Measurements from ENCODE around the gene CDH20. TPM values are rescaled to one million over a fixed set of nuclear protein-coding genes. Genes with fewer than 3 reads are reported as not detected.

The CDH20 gene
- total and polyA plus RNA-seq, 2 of the 13 experiments (the other 11 are each of a cell fraction or from before 2014, with no cell fraction given) = not detected

DNA sequence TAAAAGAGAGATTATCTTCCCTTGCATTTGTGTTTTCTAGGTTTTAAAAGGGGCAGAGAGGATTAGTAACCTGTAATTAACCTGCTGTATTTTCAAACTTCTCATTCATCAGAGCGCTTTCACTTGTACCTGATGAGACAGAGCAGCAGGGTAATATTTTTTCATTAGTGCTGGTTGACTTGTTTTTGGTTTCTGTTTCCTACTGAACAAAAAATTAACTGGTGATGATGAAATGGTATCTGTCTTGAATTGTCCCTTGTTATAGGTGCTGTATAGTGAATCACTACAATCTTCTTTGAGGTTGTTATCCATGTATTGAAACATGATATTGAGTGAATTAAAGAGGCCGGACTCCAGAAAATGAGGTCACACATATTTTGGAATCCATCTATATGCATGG, 37.9 kb downstream of the CDH20 start:
- H3K4me2 ChIP-seq (ENCODE audit: low read depth, low read length) = no peak overlapping the region
- H3K4me3 ChIP-seq (replicated peaks in 1 of 3; ENCODE audit: insufficient read depth in 1 of 3, low read depth in 2 of 3, low read length in 3 of 3) = no peak overlapping the region
- FAIRE-seq (no peak), ATAC-seq (no peak), DNase-seq (ENCODE audit: low spot score) (no peak)
- H3K36me3 ChIP-seq (replicated peaks in 1 of 2; ENCODE audit: control insufficient read depth in 1 of 2, insufficient read depth in 2 of 2, low read length in 2 of 2) = no peaks in the 10 kb centered on the region
- intact Hi-C loops (cut with micrococcal nuclease; ENCODE audit: unreplicated experiment) (no loop called here), in situ Hi-C loops (cut with HindIII; ENCODE audit: extremely low pct_ligation_motif_present, low pct_unique_long_range_greater_than_20kb) (no loop called here)
- no peaks in the 10 kb centered on the region for H3K79me2 ChIP-seq (ENCODE audit: insufficient read depth, low read length)
- H3K9me3 ChIP-seq (ENCODE audit: low read length) = no peaks in the 10 kb centered on the region
- H3K27ac ChIP-seq (ENCODE audit: extremely low read length, insufficient read depth, low read length) = no peak overlapping the region
- ChIA-PET POLR2A (no interaction called here), CTCF (ENCODE audit: low intra/inter-chr PET ratio, low total read pairs) (no interaction called here)
- TF ChIP-seq RBM22 (optimal IDR thresholded peaks at IDR 0.05; ENCODE audit: low read length) = no peak
- no peak for TF ChIP-seq FOXP4 (CRISPR knock-in tag; IDR thresholded peaks at IDR 0.05)
- no peak for TF ChIP-seq LBX2 (CRISPR knock-in tag; IDR thresholded peaks at IDR 0.05; ENCODE audit: borderline replicate concordance)
- no peak for TF ChIP-seq ZNF572 (CRISPR knock-in tag; IDR thresholded peaks at IDR 0.05)
- TF ChIP-seq PATZ1 (CRISPR knock-in tag; IDR thresholded peaks at IDR 0.05) = no peak
- no peak for TF ChIP-seq ZSCAN9 (CRISPR knock-in tag; IDR thresholded peaks at IDR 0.05; ENCODE audit: borderline replicate concordance)
- TF ChIP-seq, protein P1, sequence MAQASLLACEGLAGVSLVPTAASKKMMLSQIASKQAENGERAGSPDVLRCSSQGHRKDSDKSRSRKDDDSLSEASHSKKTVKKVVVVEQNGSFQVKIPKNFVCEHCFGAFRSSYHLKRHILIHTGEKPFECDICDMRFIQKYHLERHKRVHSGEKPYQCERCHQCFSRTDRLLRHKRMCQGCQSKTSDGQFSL (CRISPR knock-in tag; IDR thresholded peaks at IDR 0.05) = no peak
- TF ChIP-seq DR1 (CRISPR knock-in tag; IDR thresholded peaks at IDR 0.05) = no peak
- TF ChIP-seq SSRP1 (CRISPR knock-in tag; IDR thresholded peaks at IDR 0.05) = no peak
- no peak for TF ChIP-seq TGIF2 (CRISPR knock-in tag; IDR thresholded peaks at IDR 0.05)
- no peak for TF ChIP-seq CENPBD1 (CRISPR knock-in tag; IDR thresholded peaks at IDR 0.05; ENCODE audit: borderline replicate concordance, low read depth)
- TF ChIP-seq CAMTA2 (CRISPR knock-in tag; IDR thresholded peaks at IDR 0.05; ENCODE audit: borderline replicate concordance) = no peak
- TF ChIP-seq ZNF350 (CRISPR knock-in tag; IDR thresholded peaks at IDR 0.05; ENCODE audit: borderline replicate concordance, low read depth) = no peak
- H2AFZ ChIP-seq (ENCODE audit: low read length) = no peak overlapping the region
- no peaks in the 10 kb centered on the region for H3K4me1 ChIP-seq (ENCODE audit: insufficient read depth, low read length)
- no peaks in the 10 kb centered on the region; a peak in 1 of 5 replicates for H3K27me3 ChIP-seq (ENCODE audit: control insufficient read depth in 1 of 2, insufficient read depth in 2 of 2, low read length in 2 of 2)
- no TSS peak for BruUV-seq (replicated peaks)
- no peak overlapping the region for H3K9ac ChIP-seq (ENCODE audit: insufficient read depth, low read depth, low read length)
- no peaks in the 10 kb centered on the region for H4K20me1 ChIP-seq (ENCODE audit: insufficient read depth, low read length)
- 19% methylated on average over 2 of the region's 2 CpGs for WGBS (ENCODE audit: low lambda C conversion rate)
